Calu3 (cell line): Measurements from ENCODE around the gene C6orf136. TPM values are rescaled to one million over a fixed set of nuclear protein-coding genes. Genes with fewer than 3 reads are reported as not detected.

Experiments used
- BruUV-seq: library from RNA; stranded (reverse); fragments of 400-500 nt; replicated peaks from 2 replicates; lab custom pipeline; 2021; lab: Mats Ljungman, UMichigan
- CTCF ChIA-PET: fragments of 300-600 bp; sonication (Branson Sonifier 250); formaldehyde crosslinking; loops from one replicate; lab custom pipeline; 2022; ENCODE audit warnings: antibody characterized with exemption; lab: Charles Lee
- DNase-seq: peaks from one replicate; pipeline ENCODE4 v3.0.0; 2022
- H3K27ac Mint-ChIP-seq: one replicate; pipeline ENCODE4 v1.8.0; 2022; ENCODE audit warnings: mixed read lengths; ENCODE audit not compliant: unreplicated experiment
- H3K27me3 Mint-ChIP-seq: one replicate; pipeline ENCODE4 v1.8.0; 2022; ENCODE audit warnings: mixed read lengths; ENCODE audit not compliant: unreplicated experiment
- H3K36me3 Mint-ChIP-seq: one replicate; pipeline ENCODE4 v1.8.0; 2022; ENCODE audit warnings: mild to moderate bottlenecking, moderate library complexity, mixed read lengths; ENCODE audit not compliant: insufficient read depth, unreplicated experiment
- H3K4me1 Mint-ChIP-seq: one replicate; pipeline ENCODE4 v1.8.0; 2022; ENCODE audit warnings: mild to moderate bottlenecking, low read depth, mixed read lengths; ENCODE audit not compliant: unreplicated experiment
- H3K4me3 Mint-ChIP-seq: one replicate; pipeline ENCODE4 v1.8.0; 2022; ENCODE audit warnings: mild to moderate bottlenecking, low read depth, moderate library complexity, mixed read lengths; ENCODE audit not compliant: unreplicated experiment
- H3K9me3 Mint-ChIP-seq: one replicate; pipeline ENCODE4 v1.8.0; 2022; ENCODE audit warnings: low read depth, mixed read lengths; ENCODE audit not compliant: unreplicated experiment
- intact Hi-C: fragments of 100-400 bp; cut with micrococcal nuclease; formaldehyde crosslinking; loops from one replicate; pipeline ENCODE4 v1.10.0; 2022; ENCODE audit not compliant: unreplicated experiment
- total RNA-seq: library from RNA; stranded (reverse); gene quantifications from 2 replicates; pipeline ENCODE4 v1.2.3, GENCODE V29; 2022
- TF ChIP-seq, protein P1 (sequence below): fragments of 200-600 bp; IDR thresholded peaks from one replicate; pipeline ENCODE4 v1.8.0; 2022; ENCODE audit warnings: antibody characterized with exemption; ENCODE audit not compliant: unreplicated experiment

The C6orf136 gene
- total RNA-seq, 1 experiment from 2014 or later: 32.4 TPM

- H3K36me3 Mint-ChIP-seq: peaks cover 94% of the 10 kb centered on the region
- TF ChIP-seq, protein P1, sequence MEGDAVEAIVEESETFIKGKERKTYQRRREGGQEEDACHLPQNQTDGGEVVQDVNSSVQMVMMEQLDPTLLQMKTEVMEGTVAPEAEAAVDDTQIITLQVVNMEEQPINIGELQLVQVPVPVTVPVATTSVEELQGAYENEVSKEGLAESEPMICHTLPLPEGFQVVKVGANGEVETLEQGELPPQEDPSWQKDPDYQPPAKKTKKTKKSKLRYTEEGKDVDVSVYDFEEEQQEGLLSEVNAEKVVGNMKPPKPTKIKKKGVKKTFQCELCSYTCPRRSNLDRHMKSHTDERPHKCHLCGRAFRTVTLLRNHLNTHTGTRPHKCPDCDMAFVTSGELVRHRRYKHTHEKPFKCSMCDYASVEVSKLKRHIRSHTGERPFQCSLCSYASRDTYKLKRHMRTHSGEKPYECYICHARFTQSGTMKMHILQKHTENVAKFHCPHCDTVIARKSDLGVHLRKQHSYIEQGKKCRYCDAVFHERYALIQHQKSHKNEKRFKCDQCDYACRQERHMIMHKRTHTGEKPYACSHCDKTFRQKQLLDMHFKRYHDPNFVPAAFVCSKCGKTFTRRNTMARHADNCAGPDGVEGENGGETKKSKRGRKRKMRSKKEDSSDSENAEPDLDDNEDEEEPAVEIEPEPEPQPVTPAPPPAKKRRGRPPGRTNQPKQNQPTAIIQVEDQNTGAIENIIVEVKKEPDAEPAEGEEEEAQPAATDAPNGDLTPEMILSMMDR: no peak
- BruUV-seq: no TSS peak
- peaks cover 62% of the 10 kb centered on the region for H3K4me1 Mint-ChIP-seq
- no peaks in the 10 kb centered on the region for H3K9me3 Mint-ChIP-seq
- peaks cover 16% of the 10 kb centered on the region for H3K27me3 Mint-ChIP-seq
- CTCF ChIA-PET: interaction anchor here (0.6 to 1.2 kb wide), 9 partner anchors 15 to 686 kb away, joined by 3 to 6 read pairs (median 5); partner anchors contain the start of genes ABCF1 and DHX16
- peak; percentile 90 for DNase-seq
- intact Hi-C loops: loop anchor here (5.0 kb wide), 1 partner anchor 107 kb away; the partner anchor contains the start of gene TUBB
- peak overlapping the region; percentile 70 for H3K4me3 Mint-ChIP-seq
- H3K27ac Mint-ChIP-seq: peak overlapping the region; percentile 98
Observed at GRCh38 chr6:30614843-30615218, 32.1 kb upstream of the C6orf136 start.

- Mint-ChIP-seq H3K4me3 (peak overlapping the region; percentile 70), H3K36me3 (peaks cover 93% of the 10 kb centered on the region), H3K27ac (peak overlapping the region; percentile 98), H3K9me3 (no peaks in the 10 kb centered on the region), H3K4me1 (peaks cover 60% of the 10 kb centered on the region), H3K27me3 (peaks cover 16% of the 10 kb centered on the region)
- TF ChIP-seq, protein P1: no peak
- DNase-seq: peak; percentile 45
- intact Hi-C loops: loop anchor here (5.0 kb wide), 1 partner anchor 107 kb away; the partner anchor contains the start of gene TUBB
- CTCF ChIA-PET: interaction anchor here (0.6 to 1.2 kb wide), 8 partner anchors 16 to 686 kb away, joined by 3 to 6 read pairs (median 5); partner anchors contain the start of genes ABCF1 and DHX16
- BruUV-seq: no TSS peak
Observed at GRCh38 chr6:30615219-30615957, 31.5 kb upstream of the C6orf136 start.

DNA sequence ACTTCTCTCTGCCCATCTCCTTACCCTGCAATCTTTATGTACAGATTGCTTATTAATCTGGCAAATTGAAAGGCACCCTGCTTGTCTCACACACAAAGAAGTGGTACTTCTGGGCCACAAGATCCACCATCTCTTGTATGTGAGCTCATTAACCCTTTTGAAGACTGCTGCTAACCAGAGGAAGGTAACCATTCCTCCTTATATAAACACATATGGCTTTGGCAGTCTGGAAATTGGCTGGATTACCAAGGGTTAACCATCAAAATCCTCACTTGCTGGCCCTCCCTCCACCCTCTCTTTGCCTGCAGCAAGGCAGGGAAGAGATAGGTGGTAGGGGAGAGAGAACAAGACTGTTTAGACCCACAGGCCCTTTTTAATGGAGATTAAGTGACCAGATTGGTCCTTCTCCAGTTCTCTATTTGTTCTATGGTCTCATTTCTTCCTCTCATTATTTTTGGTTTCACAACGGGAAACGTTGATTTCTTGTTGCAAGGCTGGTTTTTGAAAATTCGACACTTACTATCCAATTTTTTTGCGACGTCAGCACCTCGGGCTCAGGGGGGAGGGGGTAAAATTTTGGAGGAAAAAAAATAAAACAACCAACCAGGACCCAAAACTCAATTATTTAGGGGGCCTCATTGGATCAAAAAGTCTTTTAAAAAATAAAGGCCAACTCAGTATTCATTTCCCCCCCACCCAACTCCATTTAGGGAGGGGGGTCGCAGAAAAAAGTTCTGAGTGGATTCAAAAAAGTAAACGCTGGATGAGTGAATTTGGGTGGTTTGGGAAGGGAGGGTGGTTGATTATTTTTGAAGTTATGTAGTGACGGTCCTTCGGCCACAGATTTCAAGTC lies 30.7 kb upstream of the C6orf136 start:
- peaks cover 56% of the 10 kb centered on the region for H3K4me1 Mint-ChIP-seq
- peak; percentile 24 for DNase-seq
- TF ChIP-seq, protein P1: no peak
- intact Hi-C loops: loop anchor here (5.0 kb wide), 1 partner anchor 106 kb away; the partner anchor contains the start of gene TUBB
- H3K27me3 Mint-ChIP-seq: peaks cover 16% of the 10 kb centered on the region
- peak overlapping the region; percentile 70 for H3K4me3 Mint-ChIP-seq
- H3K36me3 Mint-ChIP-seq: peaks cover 93% of the 10 kb centered on the region
- BruUV-seq: no TSS peak
- no peaks in the 10 kb centered on the region for H3K9me3 Mint-ChIP-seq
- peak overlapping the region; percentile 98 for H3K27ac Mint-ChIP-seq
- CTCF ChIA-PET: no interaction called here

DNA sequence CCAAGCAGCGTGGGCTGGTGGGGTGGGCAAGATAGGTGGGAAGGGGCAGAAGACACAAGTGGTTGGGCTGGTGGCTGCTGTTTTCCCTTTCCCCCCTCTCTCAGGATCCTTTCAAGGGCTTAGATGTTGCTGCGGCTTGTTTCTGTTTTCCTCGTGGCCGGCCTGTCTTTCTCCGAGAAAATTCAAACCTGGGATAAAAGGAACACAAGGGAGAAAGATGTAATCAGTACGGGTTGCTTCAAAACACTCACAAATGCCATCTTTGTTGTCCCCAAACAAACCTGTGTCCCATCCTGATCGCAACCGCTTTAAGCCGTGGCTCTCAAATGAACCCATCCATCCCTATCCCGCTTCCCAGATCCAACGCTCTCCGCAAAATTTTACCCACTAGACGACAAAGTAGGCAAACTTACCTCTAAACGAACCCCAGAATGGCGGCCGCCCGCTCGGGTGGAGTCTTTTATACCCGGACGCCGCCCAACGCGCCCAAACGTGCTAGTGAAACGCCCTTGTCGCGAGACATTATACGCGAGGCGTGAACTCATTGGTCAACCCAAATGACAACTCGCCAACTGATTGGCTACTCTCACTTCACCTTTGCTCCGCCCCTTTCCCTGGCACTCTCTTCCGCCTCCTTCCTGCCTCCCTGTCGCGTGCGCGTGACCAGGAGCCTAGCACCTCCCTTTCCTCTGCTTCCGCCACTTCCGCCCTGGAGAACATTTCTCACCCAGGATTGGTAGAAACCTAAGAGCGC lies 29.9 kb upstream of the C6orf136 start, which contains the start of gene PPP1R10:
Gene PPP1R10 (minus strand): TSS at position 433 of the 754 bp plus-strand sequence. CDS start 7,299 bp downstream, outside the sequence.
- peaks cover 48% of the 10 kb centered on the region for H3K4me1 Mint-ChIP-seq
- peaks cover 93% of the 10 kb centered on the region for H3K36me3 Mint-ChIP-seq
- intact Hi-C loops: loop anchor here (5.0 kb wide), 1 partner anchor 105 kb away; the partner anchor contains the start of gene TUBB
- DNase-seq: peak; percentile 99
- TF ChIP-seq, protein P1: no peak
- CTCF ChIA-PET: interaction anchor here (0.6 to 2.0 kb wide), 2 partner anchors 30 to 114 kb away, joined by 3 to 10 read pairs; no protein-coding TSS in a partner anchor
- H3K27ac Mint-ChIP-seq: peak within 1 kb of the TSS; percentile 98
- peak within 1 kb of the TSS; percentile 70 for H3K4me3 Mint-ChIP-seq
- peaks cover 16% of the 10 kb centered on the region for H3K27me3 Mint-ChIP-seq
- no peaks in the 10 kb centered on the region for H3K9me3 Mint-ChIP-seq
- TSS peak; percentile 65 for BruUV-seq
